KMS-11 (cell line): ENCODE measurements around the gene MMD.

Experiments
- H2AFZ ChIP-seq: fragments of 200-600 bp; sonication (generic); 2 replicates; pipeline ENCODE4 v1.6.1; 2016; ENCODE audit warnings: antibody characterized with exemption, mixed run types, low read depth
- H3K27ac ChIP-seq: fragments of 200-600 bp; sonication (generic); 2 replicates; pipeline ENCODE4 v1.6.1; 2016; ENCODE audit warnings: mild to moderate bottlenecking, mixed run types
- H3K27me3 ChIP-seq: fragments of 200-600 bp; sonication (generic); 2 replicates; pipeline ENCODE4 v1.6.1; 2017; ENCODE audit warnings: mild to moderate bottlenecking, low read depth, mixed run types, moderate library complexity; ENCODE audit not compliant: insufficient read depth
- H3K36me3 ChIP-seq: fragments of 200-600 bp; sonication (generic); 2 replicates; pipeline ENCODE4 v1.6.1; 2017; ENCODE audit warnings: mild to moderate bottlenecking, mixed run types; ENCODE audit not compliant: insufficient read depth
- H3K4me1 ChIP-seq: fragments of 200-600 bp; sonication (generic); 2 replicates; pipeline ENCODE4 v1.6.1; 2016; ENCODE audit warnings: mild to moderate bottlenecking, low read depth, mixed run types; ENCODE audit not compliant: poor library complexity, severe bottlenecking
- H3K4me2 ChIP-seq: fragments of 200-600 bp; sonication (generic); 2 replicates; pipeline ENCODE4 v1.7.0; 2016; ENCODE audit warnings: mild to moderate bottlenecking, mixed run types
- H3K4me3 ChIP-seq: fragments of 200-600 bp; sonication (generic); IDR thresholded peaks from 2 replicates; pipeline ENCODE4 v1.6.1; 2017; ENCODE audit warnings: low read depth, low read length, mixed read lengths; ENCODE audit not compliant: insufficient read depth
- H3K79me2 ChIP-seq: fragments of 200-600 bp; sonication (generic); 2 replicates; pipeline ENCODE4 v1.6.1; 2016; ENCODE audit warnings: low read depth, mixed run types; ENCODE audit not compliant: insufficient read depth
- H3K9ac ChIP-seq: fragments of 200-600 bp; sonication (generic); 2 replicates; pipeline ENCODE4 v1.6.1; 2016; ENCODE audit warnings: mild to moderate bottlenecking, mixed run types
- H4K20me1 ChIP-seq: fragments of 200-600 bp; sonication (generic); 2 replicates; pipeline ENCODE4 v1.6.1; 2016; ENCODE audit warnings: mild to moderate bottlenecking, mixed run types; ENCODE audit not compliant: insufficient read depth
- CTCF ChIP-seq: fragments of 200-600 bp; sonication (generic); conservative IDR thresholded peaks from 2 replicates; pipeline ENCODE4 v1.6.1; 2017; ENCODE audit warnings: low read depth, mild to moderate bottlenecking, antibody characterized with exemption, low read length, moderate library complexity, mixed read lengths

The MMD gene

DNA sequence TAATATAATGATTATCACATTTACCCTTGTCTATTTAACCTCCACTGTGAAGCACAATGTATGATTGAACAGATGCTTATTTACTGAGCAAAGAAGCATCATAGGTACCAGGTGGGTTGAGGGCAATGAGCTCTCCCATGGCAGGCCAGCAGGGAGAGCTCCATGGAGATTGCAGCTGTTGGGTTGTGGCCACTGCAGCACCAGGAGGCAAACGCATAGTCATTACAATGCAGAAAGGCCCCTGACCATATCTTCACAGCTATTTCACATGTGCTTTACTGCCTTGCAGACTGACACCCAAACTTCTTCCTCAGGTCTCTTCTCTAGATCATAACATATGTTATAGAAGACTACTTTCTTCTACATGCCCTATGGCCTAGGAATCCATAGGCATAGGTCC is 75.0 kb downstream of the MMD start:
- no peaks in the 10 kb centered on the region for H3K27me3 ChIP-seq
- H3K27ac ChIP-seq: no peak overlapping the region
- no peak overlapping the region for H3K9ac ChIP-seq
- no peak overlapping the region for H3K4me2 ChIP-seq
- no peak overlapping the region for H2AFZ ChIP-seq
- no peaks in the 10 kb centered on the region for H3K79me2 ChIP-seq
- H3K4me1 ChIP-seq: no peaks in the 10 kb centered on the region
- H3K36me3 ChIP-seq: no peaks in the 10 kb centered on the region
- H4K20me1 ChIP-seq: no peaks in the 10 kb centered on the region
- no peak overlapping the region for H3K4me3 ChIP-seq
- TF ChIP-seq CTCF: no peak

DNA sequence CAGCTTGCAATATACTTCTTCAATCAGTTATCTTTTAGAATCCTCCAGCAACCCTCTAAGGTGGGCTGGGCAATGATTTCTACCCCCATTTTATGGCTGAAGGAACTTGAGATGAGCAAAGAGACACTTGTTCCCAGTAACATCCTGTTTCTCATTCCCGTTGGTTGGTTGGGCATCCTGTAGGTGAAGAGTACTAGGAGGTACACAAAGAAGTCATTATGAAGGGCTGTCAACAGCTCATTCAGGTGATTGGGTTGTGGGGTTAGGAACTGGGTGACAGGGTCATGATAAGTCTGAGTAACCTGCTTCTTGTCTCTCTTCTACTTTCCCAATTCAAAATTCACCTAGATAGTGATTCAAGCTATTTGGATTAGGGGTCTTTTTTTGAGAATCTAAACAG is 76.5 kb downstream of the MMD start:
- no peak overlapping the region for H3K4me2 ChIP-seq
- no peaks in the 10 kb centered on the region for H3K4me1 ChIP-seq
- H3K4me3 ChIP-seq: no peak overlapping the region
- no peaks in the 10 kb centered on the region for H3K27me3 ChIP-seq
- no peaks in the 10 kb centered on the region for H3K36me3 ChIP-seq
- no peak overlapping the region for H3K9ac ChIP-seq
- no peak for TF ChIP-seq CTCF
- H4K20me1 ChIP-seq: no peaks in the 10 kb centered on the region
- no peak overlapping the region for H3K27ac ChIP-seq
- no peak overlapping the region for H2AFZ ChIP-seq
- H3K79me2 ChIP-seq: no peaks in the 10 kb centered on the region

DNA sequence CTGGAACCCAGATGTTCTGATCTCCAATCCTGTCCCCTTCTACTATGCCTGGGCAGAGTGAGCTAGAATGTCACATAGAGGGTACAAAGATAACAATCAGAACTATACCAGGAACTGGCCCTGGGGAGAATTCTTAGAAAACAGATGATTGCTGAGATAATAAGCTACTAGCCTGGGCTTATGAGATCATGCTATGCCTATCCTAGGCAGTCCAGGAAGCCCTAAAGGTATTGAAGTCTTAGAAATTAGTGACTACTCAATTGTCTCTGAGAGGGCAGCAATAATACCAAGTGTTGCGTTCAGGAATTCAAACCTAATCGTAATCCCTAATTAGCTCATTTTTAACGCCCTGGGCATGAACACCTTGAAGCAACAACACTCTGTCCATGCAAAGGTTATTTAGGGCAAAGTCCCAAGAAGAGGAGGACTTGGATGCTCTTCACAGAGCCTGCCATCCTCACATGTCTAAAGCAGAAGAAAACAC is 77.1 kb downstream of the MMD start:
- Histone ChIP-seq H3K4me3 (no peak overlapping the region), H3K27ac (no peak overlapping the region), H2AFZ (no peak overlapping the region), H3K36me3 (no peaks in the 10 kb centered on the region), H3K4me1 (no peaks in the 10 kb centered on the region), H4K20me1 (no peaks in the 10 kb centered on the region), H3K27me3 (no peaks in the 10 kb centered on the region), H3K4me2 (no peak overlapping the region), H3K9ac (no peak overlapping the region), H3K79me2 (no peaks in the 10 kb centered on the region)
- no peak for TF ChIP-seq CTCF

- Histone ChIP-seq H3K27me3 (no peaks in the 10 kb centered on the region), H3K27ac (no peak overlapping the region), H3K79me2 (no peaks in the 10 kb centered on the region), H2AFZ (no peak overlapping the region), H3K4me1 (no peaks in the 10 kb centered on the region), H3K36me3 (no peaks in the 10 kb centered on the region), H4K20me1 (no peaks in the 10 kb centered on the region), H3K4me2 (no peak overlapping the region), H3K9ac (no peak overlapping the region), H3K4me3 (no peak overlapping the region)
- TF ChIP-seq CTCF: no peak
Observed at GRCh38 chr17:55343900-55344513, 77.6 kb downstream of the MMD start.
